HUES48 (cell line): ENCODE measurements around the gene B4GALNT2.
"Not testable (repeated sequence)": the region's sequence is repeated elsewhere in the genome, so short reads cannot be mapped to it uniquely, and the experiment has no call there.

ENCODE experiments used
- H3K27ac ChIP-seq: one replicate; pipeline ENCODE4 v1.7.0; 2013; ENCODE audit warnings: low read depth, low read length, inconsistent platforms
- H3K27me3 ChIP-seq: 2 replicates; pipeline ENCODE4 v1.6.1; 2013; ENCODE audit warnings: mild to moderate bottlenecking, low read length; ENCODE audit not compliant: control insufficient read depth, insufficient read depth
- H3K36me3 ChIP-seq: 2 replicates; pipeline ENCODE4 v1.6.1; 2013; ENCODE audit warnings: low read length; ENCODE audit not compliant: control insufficient read depth, insufficient read depth
- H3K4me1 ChIP-seq: 2 replicates; pipeline ENCODE4 v1.6.1; 2013; ENCODE audit warnings: mild to moderate bottlenecking, low read length; ENCODE audit not compliant: control insufficient read depth, insufficient read depth
- H3K4me3 ChIP-seq: 2 replicates; pipeline ENCODE4 v1.5.1; 2013; ENCODE audit warnings: mild to moderate bottlenecking, low read depth, low read length
- H3K9ac ChIP-seq: 2 replicates; pipeline ENCODE4 v1.6.1; 2013; ENCODE audit warnings: mild to moderate bottlenecking, low read depth, low read length, moderate library complexity
- H3K9me3 ChIP-seq: 2 replicates; pipeline ENCODE4 v1.6.1; 2013; ENCODE audit warnings: low read length; ENCODE audit not compliant: control insufficient read depth, insufficient read depth

The B4GALNT2 gene

GRCh38 chr17:49180998-49181635, 48.5 kb downstream of the B4GALNT2 start:
- H3K27ac ChIP-seq = no peak overlapping the region
- peaks cover 11% of the 10 kb centered on the region for H3K9me3 ChIP-seq
- H3K9ac ChIP-seq = no peak overlapping the region
- no peak overlapping the region for H3K4me3 ChIP-seq
- H3K27me3 ChIP-seq = no peaks in the 10 kb centered on the region
- no peaks in the 10 kb centered on the region for H3K36me3 ChIP-seq
- H3K4me1 ChIP-seq = no peaks in the 10 kb centered on the region

- H3K9me3 ChIP-seq = peaks cover 5% of the 10 kb centered on the region
- no peaks in the 10 kb centered on the region for H3K27me3 ChIP-seq
- H3K36me3 ChIP-seq = no peaks in the 10 kb centered on the region
- H3K4me1 ChIP-seq = no peaks in the 10 kb centered on the region
- H3K27ac ChIP-seq = no peak overlapping the region
- no peak overlapping the region for H3K9ac ChIP-seq
- H3K4me3 ChIP-seq = no peak overlapping the region
These were observed 50.8 kb downstream of the B4GALNT2 start for GRCh38 chr17:49183341-49183740.

DNA sequence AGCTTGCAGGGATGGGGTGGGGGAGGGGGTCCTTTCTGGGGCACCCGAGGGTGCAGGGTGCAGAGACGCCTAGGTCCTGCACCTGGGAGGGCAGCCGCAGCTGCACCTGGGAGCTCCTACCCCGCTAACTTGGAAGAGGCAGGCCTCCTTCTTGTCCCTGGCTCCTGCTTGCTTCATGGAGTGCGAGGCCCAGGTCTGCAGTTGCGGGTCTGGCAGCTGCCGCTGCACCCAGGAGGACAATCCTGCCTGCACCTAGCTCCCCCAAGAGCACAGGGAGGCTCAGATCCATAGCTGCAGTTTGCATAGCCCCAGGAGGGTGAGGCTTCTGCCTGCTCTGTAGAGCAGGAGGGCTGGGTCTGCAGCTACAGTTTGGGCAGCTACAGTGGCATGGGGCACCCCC, 51.2 kb downstream of the B4GALNT2 start:
- Histone ChIP-seq H3K4me1 (no peaks in the 10 kb centered on the region), H3K27ac (no peak overlapping the region), H3K4me3 (no peak overlapping the region), H3K27me3 (no peaks in the 10 kb centered on the region), H3K9ac (no peak overlapping the region), H3K9me3 (peaks cover 5% of the 10 kb centered on the region), H3K36me3 (no peaks in the 10 kb centered on the region)

GRCh38 chr17:49184522-49184921, 52.0 kb downstream of the B4GALNT2 start:
- H3K27ac ChIP-seq, H3K4me1 ChIP-seq, H3K9me3 ChIP-seq, H3K36me3 ChIP-seq, H3K4me3 ChIP-seq, H3K27me3 ChIP-seq, H3K9ac ChIP-seq: not testable (repeated sequence)

DNA sequence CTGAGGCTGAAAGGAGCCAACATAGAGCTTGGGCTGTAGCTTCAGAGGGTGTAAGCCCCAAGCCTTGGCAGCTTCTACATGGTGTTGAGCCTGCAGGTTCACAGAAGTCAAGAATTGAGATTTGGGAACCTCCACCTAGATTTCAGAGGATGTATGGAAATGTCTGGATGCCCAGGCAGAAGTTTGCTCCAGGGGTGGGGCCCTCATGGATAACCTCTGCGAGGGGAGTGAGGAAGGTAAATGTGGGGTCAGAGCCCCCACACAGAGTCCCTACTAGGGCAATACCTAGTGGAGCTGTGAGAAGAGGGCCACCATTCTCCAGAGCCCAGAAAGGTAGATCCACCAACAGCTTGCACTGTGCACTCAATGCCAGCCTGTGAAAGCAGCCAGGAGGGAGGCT, 52.8 kb downstream of the B4GALNT2 start:
- H3K9ac ChIP-seq, H3K27me3 ChIP-seq, H3K27ac ChIP-seq, H3K4me3 ChIP-seq, H3K36me3 ChIP-seq, H3K4me1 ChIP-seq, H3K9me3 ChIP-seq: not testable (repeated sequence)

- Histone ChIP-seq H3K4me1 (no peaks in the 10 kb centered on the region), H3K27me3 (no peaks in the 10 kb centered on the region), H3K9ac (no peak overlapping the region), H3K27ac (no peak overlapping the region), H3K9me3 (peaks cover 5% of the 10 kb centered on the region), H3K4me3 (no peak overlapping the region), H3K36me3 (no peaks in the 10 kb centered on the region)
These were observed 54.7 kb downstream of the B4GALNT2 start for GRCh38 chr17:49187301-49187700.

GRCh38 chr17:49190932-49191331, 58.4 kb downstream of the B4GALNT2 start:
- Histone ChIP-seq H3K27ac (no peak overlapping the region), H3K4me1 (no peaks in the 10 kb centered on the region), H3K36me3 (no peaks in the 10 kb centered on the region)

DNA sequence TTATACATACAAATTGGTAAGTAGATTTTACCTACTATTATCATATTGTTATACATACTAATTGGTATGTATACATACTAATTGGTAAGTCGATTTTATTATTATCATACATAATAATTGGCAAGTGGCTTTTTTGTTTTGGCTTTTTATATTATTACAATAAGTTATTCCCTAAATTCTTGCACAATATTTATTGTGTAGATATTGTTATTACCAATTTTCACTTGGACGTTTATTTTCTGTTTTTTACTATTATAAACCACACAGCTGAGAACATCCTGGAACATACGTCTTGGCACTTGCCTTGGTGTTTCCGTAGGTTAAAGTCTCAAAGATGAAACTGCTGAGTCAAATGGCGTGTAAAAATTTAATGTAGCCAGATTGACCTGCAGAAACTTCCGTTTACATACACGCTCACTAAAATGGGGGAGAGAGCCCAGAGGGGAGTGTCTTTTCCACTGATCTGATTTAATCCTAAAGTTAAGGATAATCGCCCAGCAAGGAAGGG, 58.9 kb downstream of the B4GALNT2 start:
- Histone ChIP-seq H3K27ac (peak overlapping the region; percentile 84), H3K9me3 (no peaks in the 10 kb centered on the region), H3K4me1 (no peaks in the 10 kb centered on the region), H3K9ac (peak overlapping the region; percentile 83), H3K4me3 (peak overlapping the region; percentile 81), H3K27me3 (no peaks in the 10 kb centered on the region), H3K36me3 (no peaks in the 10 kb centered on the region)

More at GRCh38 chr17:49190932-49191331, 58.4 kb downstream of the B4GALNT2 start:
- H3K27me3 ChIP-seq = no peaks in the 10 kb centered on the region
- no peak overlapping the region for H3K4me3 ChIP-seq
- no peak overlapping the region for H3K9ac ChIP-seq
- no peaks in the 10 kb centered on the region for H3K9me3 ChIP-seq

DNA sequence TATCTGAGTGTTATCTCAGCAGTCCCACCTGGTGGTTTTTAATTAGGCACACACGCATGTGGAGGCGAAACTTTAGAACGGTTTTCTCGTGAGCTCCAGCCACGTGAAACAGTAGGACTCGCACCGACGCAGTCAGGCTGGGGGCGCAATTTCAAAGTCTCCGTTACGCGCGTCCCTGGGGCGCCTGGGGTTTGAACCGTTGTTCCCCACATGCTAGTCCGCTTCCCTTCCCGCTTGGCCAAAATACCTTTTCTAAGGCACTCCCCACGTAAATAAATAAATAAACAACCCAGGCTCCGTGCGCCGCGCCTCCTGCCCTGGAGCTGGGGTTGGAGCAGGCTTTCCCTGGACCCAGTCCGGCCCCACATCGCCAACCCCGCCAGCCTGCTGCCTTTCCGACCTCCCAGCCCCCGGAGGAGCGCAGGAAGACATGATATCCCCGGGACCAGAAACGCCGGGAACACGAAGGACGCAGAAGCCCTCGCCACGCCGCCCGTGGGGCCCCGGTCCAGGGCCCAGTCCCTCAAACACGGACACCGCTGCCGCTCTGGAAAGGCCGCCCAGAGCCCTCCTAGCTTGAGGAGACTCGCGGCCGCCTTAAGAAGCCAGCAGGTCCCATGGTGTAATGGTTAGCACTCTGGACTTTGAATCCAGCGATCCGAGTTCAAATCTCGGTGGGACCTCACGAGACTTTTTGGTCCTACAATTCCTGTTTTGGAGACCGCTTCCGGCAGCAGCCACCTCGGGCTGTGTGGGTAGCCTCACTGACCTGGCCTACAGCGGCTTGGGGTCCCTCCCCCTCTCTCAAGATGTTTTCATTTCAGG, 59.6 kb downstream of the B4GALNT2 start:
- H3K4me1 ChIP-seq = no peaks in the 10 kb centered on the region

GRCh38 chr17:49193513-49194296, 61.1 kb downstream of the B4GALNT2 start:
- peak overlapping the region; percentile 26 for H3K9ac ChIP-seq
- peak overlapping the region; percentile 60 for H3K27ac ChIP-seq
- no peaks in the 10 kb centered on the region for H3K9me3 ChIP-seq
- no peaks in the 10 kb centered on the region for H3K4me1 ChIP-seq
- no peaks in the 10 kb centered on the region for H3K36me3 ChIP-seq
- H3K27me3 ChIP-seq = no peaks in the 10 kb centered on the region
- H3K4me3 ChIP-seq = peak overlapping the region; percentile 81

More for the DNA sequence above, 59.6 kb downstream of the B4GALNT2 start:
- no peaks in the 10 kb centered on the region for H3K36me3 ChIP-seq
- peak overlapping the region; percentile 84 for H3K27ac ChIP-seq
- H3K27me3 ChIP-seq = no peaks in the 10 kb centered on the region
- H3K4me3 ChIP-seq = peak overlapping the region; percentile 81
- H3K9me3 ChIP-seq = no peaks in the 10 kb centered on the region
- H3K9ac ChIP-seq = peak overlapping the region; percentile 83

DNA sequence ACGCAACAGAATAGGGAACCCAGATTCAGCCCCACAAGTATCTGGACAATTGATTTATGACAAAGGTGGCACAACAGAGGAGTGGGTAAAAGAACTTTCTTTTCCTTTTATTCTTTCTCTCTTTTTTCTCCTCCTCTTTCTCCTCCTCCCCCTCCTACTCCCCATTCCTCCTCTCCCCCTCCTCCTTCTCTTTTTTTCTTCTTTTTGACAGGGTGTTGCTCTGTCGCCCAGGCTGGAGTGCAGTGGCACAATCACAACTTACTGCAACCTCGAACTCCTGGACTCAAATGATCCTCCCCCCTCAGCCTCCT, 61.7 kb downstream of the B4GALNT2 start:
- Histone ChIP-seq H3K9ac (no peak overlapping the region), H3K36me3 (no peaks in the 10 kb centered on the region), H3K9me3 (no peaks in the 10 kb centered on the region), H3K27me3 (no peaks in the 10 kb centered on the region), H3K27ac (no peak overlapping the region), H3K4me3 (peak overlapping the region; percentile 81), H3K4me1 (no peaks in the 10 kb centered on the region)
